ENCODE data around the gene TRMT2A.

The TRMT2A gene

GRCh38 chr22:20137113-20137512 is 20.1 kb upstream of the TRMT2A start:
- in situ Hi-C loops (cut with MboI; ENCODE audit: low sequenced_read_pairs): no loop called here

GRCh38 chr22:20136603-20136873 is 19.5 kb upstream of the TRMT2A start:
- in situ Hi-C loops (cut with MboI; ENCODE audit: low sequenced_read_pairs): no loop called here

- in situ Hi-C loops (cut with MboI; ENCODE audit: low sequenced_read_pairs): no loop called here
These were observed 19.0 kb upstream of the TRMT2A start for GRCh38 chr22:20135806-20136602.

GRCh38 chr22:20135265-20135664 is 18.2 kb upstream of the TRMT2A start:
- in situ Hi-C loops (cut with MboI; ENCODE audit: low sequenced_read_pairs): no loop called here

- in situ Hi-C loops (cut with MboI; ENCODE audit: low sequenced_read_pairs): no loop called here
These were observed 17.0 kb upstream of the TRMT2A start for GRCh38 chr22:20133930-20134549.

- in situ Hi-C loops (cut with MboI; ENCODE audit: low sequenced_read_pairs): no loop called here
These were observed 15.7 kb upstream of the TRMT2A start for GRCh38 chr22:20132686-20133246.

GRCh38 chr22:20131859-20132685 is 15.0 kb upstream of the TRMT2A start:
- in situ Hi-C loops (cut with MboI; ENCODE audit: low sequenced_read_pairs): no loop called here

GRCh38 chr22:20131597-20131858 is 14.5 kb upstream of the TRMT2A start, which contains the start of gene ZDHHC8:
Gene ZDHHC8, plus strand, starts transcription at chr22:20131804. Its CDS starts 144 bp downstream, at chr22:20131948.
- in situ Hi-C loops (cut with MboI; ENCODE audit: low sequenced_read_pairs): no loop called here

- in situ Hi-C loops (cut with MboI; ENCODE audit: low sequenced_read_pairs): no loop called here
These were observed 13.9 kb upstream of the TRMT2A start for GRCh38 chr22:20130731-20131596.

- in situ Hi-C loops (cut with MboI; ENCODE audit: low sequenced_read_pairs): no loop called here
These were observed 13.3 kb upstream of the TRMT2A start for GRCh38 chr22:20130319-20130718.

- in situ Hi-C loops (cut with MboI; ENCODE audit: low sequenced_read_pairs): no loop called here
These were observed 12.7 kb upstream of the TRMT2A start for GRCh38 chr22:20129747-20130014.

GRCh38 chr22:20128902-20129746 is 12.1 kb upstream of the TRMT2A start:
- in situ Hi-C loops (cut with MboI; ENCODE audit: low sequenced_read_pairs): no loop called here

- in situ Hi-C loops (cut with MboI; ENCODE audit: low sequenced_read_pairs): no loop called here
These were observed 11.5 kb upstream of the TRMT2A start for GRCh38 chr22:20128619-20128901.

GRCh38 chr22:20127869-20128618 is 11.0 kb upstream of the TRMT2A start:
- in situ Hi-C loops (cut with MboI; ENCODE audit: low sequenced_read_pairs): no loop called here

GRCh38 chr22:20127318-20127868 is 10.4 kb upstream of the TRMT2A start:
- in situ Hi-C loops (cut with MboI; ENCODE audit: low sequenced_read_pairs): no loop called here

GRCh38 chr22:20126284-20127029 is 9.4 kb upstream of the TRMT2A start:
- in situ Hi-C loops (cut with MboI; ENCODE audit: low sequenced_read_pairs): no loop called here

GRCh38 chr22:20125201-20126174 is 8.5 kb upstream of the TRMT2A start:
- in situ Hi-C loops (cut with MboI; ENCODE audit: low sequenced_read_pairs): no loop called here
